Measurements from ENCODE around the gene ZSCAN18. TPM values are rescaled to one million over a fixed set of nuclear protein-coding genes. Genes with fewer than 3 reads are reported as not detected.

The ZSCAN18 gene
- polyA plus RNA-seq, 6 donors from 2014 or later = 22.2 to 39.2 (median 36.7) TPM

DNA sequence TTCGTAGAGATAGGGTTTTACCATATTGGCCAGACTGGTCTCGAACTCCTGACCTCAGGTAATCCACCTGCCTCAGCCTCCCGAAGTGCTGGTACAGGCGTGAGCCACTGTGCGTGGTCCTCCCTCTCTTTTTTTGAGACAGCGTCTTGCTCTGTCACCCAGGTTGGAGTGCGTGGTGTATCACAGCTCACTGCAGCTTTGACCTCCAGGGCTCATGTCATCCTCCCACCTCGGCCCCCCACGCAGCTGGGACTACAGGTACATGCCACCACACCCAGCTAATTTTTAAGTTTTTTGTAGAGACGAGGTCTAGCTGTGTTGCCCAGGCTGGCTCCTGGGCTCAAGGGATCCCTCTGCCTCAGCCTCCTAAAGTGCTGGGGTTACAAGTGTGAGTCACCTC lies 18.2 kb downstream of the ZSCAN18 start:
- Mint-ChIP-seq H3K27ac (no peak overlapping the region), H3K4me3 (no peak overlapping the region), H3K36me3 (peaks cover 13 to 17% of the 10 kb centered on the region in 2 donors), H3K9me3 (peaks cover 8 to 51% (median 32%) of the 10 kb centered on the region in 7 donors), H3K4me1 (peaks cover 0 to 4% (median 0%) of the 10 kb centered on the region in 3 donors), H3K27me3 (no peaks in the 10 kb centered on the region)
- ATAC-seq (ENCODE audit: low read depth in 2 of 2) (no peak), DNase-seq (no peak)

DNA sequence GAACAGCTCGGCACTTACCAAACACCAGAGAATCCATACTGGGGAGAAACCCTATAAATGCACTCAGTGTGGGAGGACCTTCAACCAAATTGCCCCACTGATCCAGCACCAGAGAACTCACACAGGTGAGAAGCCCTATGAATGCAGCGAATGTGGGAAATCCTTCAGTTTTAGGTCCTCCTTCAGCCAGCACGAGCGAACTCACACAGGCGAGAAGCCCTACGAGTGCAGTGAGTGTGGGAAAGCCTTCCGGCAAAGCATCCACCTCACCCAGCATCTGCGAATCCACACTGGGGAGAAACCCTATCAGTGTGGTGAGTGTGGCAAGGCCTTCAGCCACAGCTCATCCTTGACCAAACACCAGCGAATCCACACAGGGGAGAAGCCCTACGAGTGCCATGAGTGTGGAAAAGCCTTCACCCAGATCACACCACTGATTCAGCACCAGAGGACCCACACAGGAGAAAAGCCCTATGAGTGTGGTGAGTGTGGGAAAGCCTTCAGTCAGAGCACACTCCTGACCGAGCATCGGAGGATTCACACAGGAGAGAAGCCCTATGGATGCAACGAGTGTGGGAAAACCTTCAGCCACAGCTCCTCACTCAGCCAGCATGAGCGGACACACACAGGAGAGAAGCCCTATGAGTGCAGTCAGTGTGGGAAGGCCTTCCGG lies 30.7 kb downstream of the ZSCAN18 start:
- Mint-ChIP-seq H3K9me3 (peaks cover 26 to 84% (median 66%) of the 10 kb centered on the region in 7 donors), H3K36me3 (peaks cover 41 to 68% of the 10 kb centered on the region in 2 donors), H3K4me1 (no peaks in the 10 kb centered on the region), H3K27me3 (no peaks in the 10 kb centered on the region), H3K4me3 (peak overlapping the region in 1 of 8 donors; percentile 32), H3K27ac (no peak overlapping the region)
- ATAC-seq (ENCODE audit: low read depth in 2 of 2) (no peak), DNase-seq (no peak)

DNA sequence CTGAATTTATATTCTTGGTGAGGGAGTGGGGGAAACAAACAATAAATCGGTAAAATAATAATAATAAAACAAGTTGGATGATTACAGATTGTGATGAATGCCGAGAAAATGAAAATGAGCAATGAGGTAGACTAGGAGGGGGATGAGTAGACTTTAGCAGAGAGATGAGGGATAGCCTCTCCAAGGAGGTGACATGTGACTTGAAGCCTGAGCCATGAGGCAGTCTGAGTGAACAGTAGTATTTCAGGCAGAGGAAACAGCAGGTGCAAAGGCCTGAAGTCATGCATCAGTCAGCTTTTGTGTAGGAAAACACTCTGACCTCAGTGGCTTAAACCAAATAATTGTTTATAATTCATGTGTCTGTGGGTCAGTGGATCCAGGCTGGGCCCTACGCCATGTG lies 34.3 kb downstream of the ZSCAN18 start:
- H3K4me1 Mint-ChIP-seq = peaks cover 4 to 6% (median 4%) of the 10 kb centered on the region in 3 donors
- ATAC-seq (ENCODE audit: low read depth in 2 of 2) = no peak
- no peak for DNase-seq
- H3K27ac Mint-ChIP-seq = no peak overlapping the region
- peaks cover 34 to 54% of the 10 kb centered on the region in 2 donors for H3K36me3 Mint-ChIP-seq
- no peaks in the 10 kb centered on the region for H3K27me3 Mint-ChIP-seq
- peaks cover 19 to 62% (median 43%) of the 10 kb centered on the region in 7 donors for H3K9me3 Mint-ChIP-seq
- peak overlapping the region in 2 of 8 donors; percentile 10 to 31 for H3K4me3 Mint-ChIP-seq

DNA sequence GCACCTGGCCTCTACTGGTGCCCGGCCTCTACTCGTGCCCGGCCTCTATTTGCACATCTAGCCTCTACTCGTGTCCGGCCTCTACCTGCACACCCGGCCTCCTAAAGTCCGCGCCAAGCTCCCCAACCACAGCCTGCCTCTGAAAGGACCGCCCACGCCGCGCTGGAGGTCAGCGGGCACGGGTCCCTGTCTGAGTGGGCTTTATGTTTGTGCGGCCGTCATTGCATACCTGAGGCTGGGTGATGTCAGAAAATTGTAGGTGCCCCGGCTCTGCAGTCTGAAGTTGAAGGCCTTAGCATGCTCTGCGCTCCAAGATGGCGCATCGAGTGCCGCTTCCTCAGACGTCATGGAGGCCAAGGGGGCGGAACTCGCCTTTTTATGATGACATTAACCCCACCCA lies 37.8 kb downstream of the ZSCAN18 start:
- Mint-ChIP-seq H3K27ac (peak overlapping the region in 3 of 6 donors; percentile 67 to 94 (median 90)), H3K4me1 (peaks cover 11 to 15% (median 12%) of the 10 kb centered on the region in 3 donors), H3K27me3 (peaks cover 4 to 14% (median 11%) of the 10 kb centered on the region in 3 donors), H3K9me3 (peaks cover 9 to 38% (median 17%) of the 10 kb centered on the region in 7 donors), H3K36me3 (peaks cover 6 to 31% of the 10 kb centered on the region in 2 donors), H3K4me3 (peak overlapping the region; percentile 78 to 94 (median 92))
- no peak for DNase-seq
- ATAC-seq (ENCODE audit: low read depth in 2 of 2) = no peak

DNA sequence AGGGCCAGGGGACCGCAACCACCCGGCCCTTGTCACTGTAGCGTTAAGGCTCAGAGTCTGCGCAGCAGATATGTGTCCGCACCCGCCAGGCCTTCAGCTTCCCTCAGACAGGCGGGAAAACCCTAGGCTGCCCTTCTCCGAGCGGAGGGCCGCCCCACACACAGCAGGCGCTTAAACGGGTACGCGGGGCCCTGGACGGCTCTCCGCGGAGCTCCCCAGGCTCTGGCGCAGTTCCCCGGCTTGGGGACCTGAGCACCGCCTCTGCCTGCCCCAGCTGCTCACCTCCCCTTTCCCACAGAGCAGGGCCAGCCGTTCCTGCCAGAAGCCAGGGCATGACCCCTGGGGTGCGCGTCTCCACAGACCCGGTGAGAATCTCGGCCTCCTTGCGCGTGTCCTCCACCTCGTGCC lies 38.4 kb downstream of the ZSCAN18 start:
- Mint-ChIP-seq H3K27me3 (peaks cover 5 to 18% (median 16%) of the 10 kb centered on the region in 3 donors), H3K4me1 (peaks cover 14 to 21% (median 14%) of the 10 kb centered on the region in 3 donors), H3K4me3 (peak overlapping the region; percentile 89 to 94 (median 92)), H3K36me3 (peaks cover 6 to 31% of the 10 kb centered on the region in 2 donors), H3K27ac (peak overlapping the region; percentile 80 to 95 (median 92)), H3K9me3 (peaks cover 11 to 39% (median 13%) of the 10 kb centered on the region in 7 donors)
- ATAC-seq (ENCODE audit: low read depth in 2 of 2) (peak in 1 of 2 donors; percentile 30), DNase-seq (no peak)

DNA sequence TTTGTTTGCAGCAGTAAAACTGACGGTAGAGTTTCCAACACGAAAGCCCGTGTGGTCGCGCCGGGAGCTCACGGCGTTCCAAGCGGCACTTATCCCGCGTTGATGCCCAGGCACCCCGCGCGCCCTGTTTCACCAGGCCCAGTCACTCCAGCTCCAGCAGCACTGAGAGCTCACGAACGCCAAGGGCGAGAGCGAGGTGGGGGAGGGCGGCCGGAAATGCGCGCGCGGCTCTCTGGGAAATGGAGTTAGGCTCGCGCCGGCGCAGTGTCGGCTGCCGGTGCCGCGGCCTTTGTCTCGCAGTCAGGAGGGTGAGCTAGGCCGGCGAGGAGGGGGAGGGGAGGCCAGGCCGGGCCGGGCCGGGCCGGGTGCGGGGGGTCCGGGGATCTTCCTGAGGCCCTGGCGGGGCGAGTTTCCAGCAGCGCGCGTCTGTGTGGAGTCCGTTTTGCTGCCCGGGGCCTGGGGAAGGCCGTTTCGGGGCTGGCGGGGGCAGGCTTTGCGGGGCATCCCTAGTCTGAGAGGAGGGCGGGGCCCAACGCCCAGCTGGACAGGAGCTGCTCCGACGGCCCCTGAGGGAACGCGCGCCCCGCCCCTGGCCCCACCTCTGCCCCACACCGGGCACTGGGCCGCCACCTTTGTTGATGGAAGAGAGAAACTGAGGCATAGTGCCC lies 38.9 kb downstream of the ZSCAN18 start, which contains the start of gene ZNF135:
Gene ZNF135 (plus strand): TSS at position 280 of the 668 bp plus-strand sequence. CDS start 721 bp downstream, outside the sequence.
- Mint-ChIP-seq H3K36me3 (peaks cover 6 to 30% of the 10 kb centered on the region in 2 donors), H3K4me3 (peak within 1 kb of the TSS; percentile 89 to 94 (median 92)), H3K4me1 (peaks cover 14 to 26% (median 14%) of the 10 kb centered on the region in 3 donors), H3K27me3 (peaks cover 8 to 21% (median 18%) of the 10 kb centered on the region in 3 donors), H3K27ac (peak within 1 kb of the TSS; percentile 80 to 98 (median 94)), H3K9me3 (peaks cover 10 to 36% (median 13%) of the 10 kb centered on the region in 7 donors)
- peak; percentile 90 to 91 for ATAC-seq (ENCODE audit: low read depth in 2 of 2)
- DNase-seq = peak; percentile 85

DNA sequence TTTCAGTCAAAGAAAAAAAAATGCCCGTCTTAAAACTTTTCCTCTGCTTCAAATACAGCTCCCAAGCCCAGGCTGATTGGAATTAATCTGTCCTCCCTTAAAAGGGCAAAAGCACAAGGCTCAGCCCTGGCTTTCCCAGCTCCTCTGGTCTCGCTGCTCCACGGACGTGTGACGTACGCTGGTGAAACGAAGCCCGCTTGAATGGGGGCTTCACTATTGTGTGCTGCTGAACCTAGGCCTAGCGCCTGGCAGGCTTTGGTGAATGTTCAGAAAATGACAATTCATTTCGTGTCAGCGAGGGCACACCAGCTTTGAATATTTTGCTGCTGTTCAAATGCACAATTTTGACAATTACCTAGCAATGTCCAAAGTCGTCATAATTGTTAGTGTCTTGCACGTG lies 39.6 kb downstream of the ZSCAN18 start:
- no peak for DNase-seq
- H3K27ac Mint-ChIP-seq = peak overlapping the region in 5 of 6 donors; percentile 80 to 95 (median 93)
- H3K9me3 Mint-ChIP-seq = peaks cover 7 to 32% (median 10%) of the 10 kb centered on the region in 7 donors
- H3K36me3 Mint-ChIP-seq = peaks cover under 1 to 24% of the 10 kb centered on the region in 2 donors
- H3K4me1 Mint-ChIP-seq = peaks cover 14 to 26% (median 14%) of the 10 kb centered on the region in 3 donors
- H3K4me3 Mint-ChIP-seq = peak overlapping the region; percentile 89 to 94 (median 92)
- H3K27me3 Mint-ChIP-seq = peaks cover 8 to 21% (median 18%) of the 10 kb centered on the region in 3 donors
- ATAC-seq (ENCODE audit: low read depth in 2 of 2) = no peak

DNA sequence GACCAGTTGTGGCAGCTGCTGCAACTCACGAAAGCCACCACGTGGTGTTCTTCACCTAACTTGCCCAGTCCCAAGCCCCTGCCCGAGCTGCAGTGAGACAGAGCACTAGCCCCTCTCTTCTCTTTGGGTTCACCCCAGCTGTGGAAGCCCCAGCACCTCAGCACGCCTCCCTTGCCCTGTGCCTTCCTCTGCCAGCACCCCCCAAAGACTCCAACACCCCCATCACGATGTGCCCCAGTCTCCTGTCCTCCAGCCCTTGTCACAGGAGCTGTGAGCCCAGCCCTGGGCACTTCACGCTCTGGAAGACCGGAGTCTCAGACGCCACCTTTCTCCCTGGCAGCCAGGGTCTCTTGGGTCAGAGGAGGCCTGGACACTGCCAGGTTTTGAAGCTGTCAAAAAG lies 41.2 kb downstream of the ZSCAN18 start:
- H3K9me3 Mint-ChIP-seq = peaks cover 7 to 33% (median 10%) of the 10 kb centered on the region in 7 donors

DNA sequence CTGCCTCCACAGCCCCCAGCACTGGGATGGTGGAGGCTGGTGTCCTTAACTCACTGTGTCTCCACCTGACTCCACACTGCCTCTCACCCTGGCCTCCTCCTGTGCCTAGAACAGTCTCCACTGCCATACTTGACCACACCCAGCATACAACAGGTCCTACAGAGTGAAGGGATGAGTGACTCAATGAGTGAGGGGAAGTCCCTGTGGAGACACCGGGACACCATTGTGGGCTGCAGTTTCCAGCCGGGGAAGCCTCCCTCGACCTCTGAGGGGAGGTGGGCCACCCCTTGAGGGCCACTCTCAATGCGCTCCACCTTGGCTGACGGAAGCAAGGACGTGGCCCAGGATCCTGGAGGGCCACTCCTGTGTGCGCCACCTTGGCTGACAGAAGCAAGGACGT lies 41.8 kb downstream of the ZSCAN18 start:
- no peak for ATAC-seq (ENCODE audit: low read depth in 2 of 2)
- Mint-ChIP-seq H3K4me3 (peak overlapping the region in 7 of 8 donors; percentile 11 to 91 (median 77)), H3K36me3 (peaks cover 0 to 21% of the 10 kb centered on the region in 2 donors), H3K4me1 (peaks cover 14 to 26% (median 14%) of the 10 kb centered on the region in 3 donors), H3K9me3 (peaks cover 7 to 36% (median 10%) of the 10 kb centered on the region in 7 donors), H3K27ac (no peak overlapping the region), H3K27me3 (peaks cover 8 to 29% (median 18%) of the 10 kb centered on the region in 3 donors)
- no peak for DNase-seq

More for the DNA sequence above, 41.2 kb downstream of the ZSCAN18 start:
- DNase-seq (no peak), ATAC-seq (ENCODE audit: low read depth in 2 of 2) (no peak)
- peak overlapping the region in 1 of 8 donors; percentile 29 for H3K4me3 Mint-ChIP-seq
- peaks cover 14 to 26% (median 14%) of the 10 kb centered on the region in 3 donors for H3K4me1 Mint-ChIP-seq
- H3K27me3 Mint-ChIP-seq = peaks cover 8 to 25% (median 18%) of the 10 kb centered on the region in 3 donors
- peaks cover 0 to 21% of the 10 kb centered on the region in 2 donors for H3K36me3 Mint-ChIP-seq
- H3K27ac Mint-ChIP-seq = peak overlapping the region in 2 of 6 donors; percentile 47 to 56

DNA sequence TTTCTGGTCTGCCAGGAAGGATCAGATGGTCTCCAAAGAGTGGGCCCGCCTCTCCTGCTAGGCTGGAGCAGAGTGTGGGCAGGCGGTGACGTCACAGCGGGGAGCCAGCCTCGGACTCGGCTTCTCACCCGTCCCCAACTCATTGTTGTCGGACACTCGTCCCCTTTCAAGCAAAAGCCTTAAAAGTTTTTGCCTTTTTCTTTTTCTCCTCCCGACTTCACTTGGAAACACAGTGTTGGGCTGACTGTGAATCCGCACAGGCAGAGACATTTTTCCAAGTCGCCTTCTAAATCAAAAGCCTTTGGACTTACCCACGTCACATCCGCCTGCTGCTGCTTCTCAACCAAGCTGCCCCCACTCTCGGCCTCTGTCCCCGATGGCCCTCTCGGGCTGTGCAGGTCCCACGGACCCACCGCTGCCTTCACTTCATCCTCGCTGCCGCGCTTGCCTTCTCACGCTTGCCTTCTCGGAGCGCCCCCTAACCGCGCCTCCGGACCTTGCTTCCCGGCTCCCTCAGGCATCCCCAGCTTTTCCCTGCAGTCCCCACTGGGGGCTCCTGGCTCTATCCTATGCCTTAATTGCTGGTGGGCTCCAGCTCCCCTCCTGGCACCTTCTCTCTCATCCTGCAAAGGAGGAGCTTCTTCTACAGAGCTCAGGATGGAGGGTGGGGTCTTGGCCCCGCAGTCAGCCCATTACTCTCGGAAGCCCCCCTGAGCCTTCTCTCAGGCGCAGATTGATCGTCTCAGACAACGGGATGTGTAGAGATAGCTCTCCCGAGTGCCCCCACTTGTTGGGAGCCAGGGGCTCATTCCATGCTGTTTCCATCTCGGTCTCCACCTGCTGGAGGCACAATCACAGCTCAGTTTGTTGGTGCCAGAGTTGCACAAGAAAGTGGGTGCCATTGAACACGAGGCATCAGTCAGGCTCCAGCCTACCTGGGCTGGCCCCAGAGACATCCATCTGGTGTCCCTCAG lies 42.8 kb downstream of the ZSCAN18 start:
- peaks cover 9 to 36% (median 16%) of the 10 kb centered on the region in 7 donors for H3K9me3 Mint-ChIP-seq

DNA sequence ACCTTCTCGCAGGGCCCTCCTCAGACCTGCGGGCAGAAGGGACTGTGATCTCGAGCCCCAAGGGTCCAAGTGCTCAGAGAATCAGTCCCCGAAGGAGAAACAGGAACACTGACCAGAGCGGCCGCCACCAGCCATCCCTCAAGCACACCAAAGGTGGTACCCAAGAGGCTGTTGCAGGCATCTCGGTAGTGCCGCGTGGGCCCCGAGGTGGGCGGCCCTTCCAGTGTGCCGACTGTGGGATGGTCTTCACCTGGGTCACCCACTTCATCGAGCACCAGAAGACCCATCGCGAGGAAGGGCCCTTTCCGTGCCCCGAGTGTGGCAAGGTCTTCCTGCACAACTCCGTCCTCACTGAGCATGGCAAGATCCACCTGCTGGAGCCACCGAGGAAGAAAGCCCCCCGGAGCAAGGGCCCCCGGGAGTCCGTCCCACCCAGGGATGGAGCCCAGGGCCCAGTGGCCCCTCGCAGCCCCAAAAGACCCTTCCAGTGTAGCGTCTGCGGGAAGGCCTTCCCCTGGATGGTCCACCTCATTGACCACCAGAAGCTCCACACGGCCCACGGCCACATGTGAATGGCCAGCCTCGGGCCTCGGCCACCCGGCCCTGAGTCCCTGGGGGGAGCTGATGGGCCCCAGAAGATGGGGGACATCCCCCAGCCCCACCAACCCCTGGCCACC lies 44.4 kb downstream of the ZSCAN18 start:
- peaks cover 13 to 40% (median 18%) of the 10 kb centered on the region in 3 donors for H3K27me3 Mint-ChIP-seq
- peaks cover 7 to 21% (median 10%) of the 10 kb centered on the region in 3 donors for H3K4me1 Mint-ChIP-seq
- H3K9me3 Mint-ChIP-seq = peaks cover 15 to 43% (median 23%) of the 10 kb centered on the region in 7 donors
- DNase-seq (no peak), ATAC-seq (ENCODE audit: low read depth in 2 of 2) (no peak)
- H3K27ac Mint-ChIP-seq = no peak overlapping the region
- peak overlapping the region in 1 of 8 donors; percentile 12 for H3K4me3 Mint-ChIP-seq
- H3K36me3 Mint-ChIP-seq = peaks cover 10 to 30% of the 10 kb centered on the region in 2 donors

More for the DNA sequence above, 42.8 kb downstream of the ZSCAN18 start:
- H3K4me1 Mint-ChIP-seq = peaks cover 14 to 26% (median 14%) of the 10 kb centered on the region in 3 donors
- ATAC-seq (ENCODE audit: low read depth in 2 of 2) = no peak
- peak overlapping the region; percentile 70 to 91 (median 80) for H3K4me3 Mint-ChIP-seq
- H3K27ac Mint-ChIP-seq = peak overlapping the region in 5 of 6 donors; percentile 32 to 77 (median 63)
- H3K36me3 Mint-ChIP-seq = peaks cover 0 to 21% of the 10 kb centered on the region in 2 donors
- peaks cover 13 to 35% (median 18%) of the 10 kb centered on the region in 3 donors for H3K27me3 Mint-ChIP-seq
- DNase-seq = no peak

DNA sequence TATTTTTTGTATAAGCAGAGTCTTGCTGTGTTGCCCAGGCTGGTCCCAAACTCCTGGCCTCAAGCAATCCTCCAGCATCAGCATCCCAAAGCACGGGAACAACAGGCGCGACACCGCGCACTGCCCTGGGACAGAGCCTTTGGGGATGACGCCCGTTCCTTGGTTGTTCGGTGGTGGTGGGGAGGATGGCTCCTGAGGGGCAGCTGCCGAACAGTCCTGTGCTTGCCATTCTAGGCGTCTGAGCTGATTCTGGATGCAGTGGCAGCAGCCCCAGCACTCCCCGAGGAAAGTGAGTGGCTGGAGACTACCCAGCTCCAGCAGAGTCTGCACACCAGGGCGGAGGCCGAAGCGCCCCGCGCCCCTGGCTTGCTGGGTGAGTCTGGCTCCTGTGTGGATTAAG lies 45.8 kb downstream of the ZSCAN18 start:
- Mint-ChIP-seq H3K4me3 (no peak overlapping the region), H3K4me1 (peaks cover 6 to 18% (median 10%) of the 10 kb centered on the region in 3 donors), H3K9me3 (peaks cover 15 to 39% (median 19%) of the 10 kb centered on the region in 7 donors), H3K36me3 (peaks cover 10 to 30% of the 10 kb centered on the region in 2 donors), H3K27ac (no peak overlapping the region), H3K27me3 (peaks cover 13 to 40% (median 18%) of the 10 kb centered on the region in 3 donors)
- no peak for ATAC-seq (ENCODE audit: low read depth in 2 of 2)
- DNase-seq = no peak

Data from naive B cell (primary cell).